Heart left ventricle (tissue), 16 donors: ENCODE results near the gene FGF22. TPM values are rescaled to one million over a fixed set of nuclear protein-coding genes. Genes with fewer than 3 reads are reported as not detected.
A peak's percentile ranks its signal among the peaks of the same experiment; 100 is the strongest.

Experiments used
- ATAC-seq, 4 donors: fragments of 200-7000 bp; cut with Tn5 transposase; one replicate each; pipeline ENCODE4 v1.9.1; 2020 to 2022; ENCODE audit warnings: moderate library complexity in 4 of 4, mild to moderate bottlenecking in 3 of 4, moderate number of reproducible peaks in 1 of 4
- DNase-seq, 5 donors: peaks; one replicate each; pipeline ENCODE4 v3.0.0-alpha.2; 2020
- H3K27ac ChIP-seq, 12 donors: fragments of 200-600 bp; sonication (generic) in 4 of 12; one replicate each; pipeline versions ENCODE4 v1.5.0 to v1.8.0; 2016 to 2022; ENCODE audit warnings: mild to moderate bottlenecking in 2 of 12
- H3K27me3 ChIP-seq, 9 donors: fragments of 200-600 bp; sonication (generic) in 2 of 9; one replicate each; pipeline versions ENCODE4 v1.5.1 to v1.8.0; 2016 to 2022; ENCODE audit warnings: mild to moderate bottlenecking in 3 of 9
- H3K36me3 ChIP-seq, 9 donors: fragments of 200-600 bp; sonication (generic) in 2 of 9; one replicate each; pipeline versions ENCODE4 v1.5.0 to v1.8.0; 2018 to 2022; ENCODE audit warnings: mild to moderate bottlenecking in 2 of 9
- H3K4me1 ChIP-seq, 12 donors: fragments of 200-600 bp; sonication (generic) in 4 of 12; one replicate each; pipeline versions ENCODE4 v1.5.0 to v1.8.0; 2016 to 2022; ENCODE audit warnings: mild to moderate bottlenecking in 3 of 12
- H3K4me3 ChIP-seq, 12 donors: fragments of 200-600 bp; sonication (generic) in 4 of 12; one replicate each; pipeline versions ENCODE4 v1.5.0 to v1.8.0; 2017 to 2022; ENCODE audit warnings: mild to moderate bottlenecking in 9 of 12, moderate library complexity in 4 of 12
- H3K9me3 ChIP-seq, 12 donors: fragments of 200-600 bp; sonication (generic) in 4 of 12; one replicate each; pipeline versions ENCODE4 v1.5.0 to v1.8.0; 2016 to 2022; ENCODE audit warnings: mild to moderate bottlenecking in 1 of 12
- CTCF ChIP-seq, 12 donors: fragments of 200-600 bp; sonication (generic) in 4 of 12; IDR thresholded peaks; one replicate each; pipeline versions ENCODE4 v1.5.0 to v1.8.0; 2018 to 2022; ENCODE audit warnings: antibody characterized with exemption in 12 of 12, mild to moderate bottlenecking in 5 of 12
- POLR2A ChIP-seq, 2 donors: fragments of 450-650 bp; IDR thresholded peaks; one replicate each; pipeline ENCODE4 v1.6.1; 2017; ENCODE audit warnings: antibody characterized with exemption in 2 of 2, mild to moderate bottlenecking in 2 of 2, moderate library complexity in 2 of 2
- WGBS, 4 donors: extraction: QIAGEN DNeasy Blood & Tissue Kit in 2 of 4; methylation state at CpG; one replicate each; pipeline versions ENCODE4 v1.1.5 to v1.1.7; 2013 to 2018; 5-methylcytosine and 5-hydroxymethylcytosine counted together
- intact Hi-C, 10 donors: fragments of 100-400 bp; cut with DNase I; formaldehyde crosslinking; loops; one replicate each; pipeline versions ENCODE4 v1.11.1 to v1.14.2; 2022
- polyA plus RNA-seq, 2 donors: library from polyadenylated mRNA; stranded (reverse); fragments of 200-250 nt; gene quantifications; one replicate each; pipeline ENCODE4 v1.2.3, GENCODE V29; 2013
- total RNA-seq, 9 donors: library from RNA; depleted of rRNA in 2 of 9; stranded (reverse); fragments of >200 nt in 2 of 9; fragmentation: NEBNext Ultra II Directional in 3 of 9; extraction: Animal tissue kit (Norgen Biotek cat#: 25700) in 3 of 9; gene quantifications; one replicate each; pipeline versions ENCODE4 v1.1.0 to v1.2.4, GENCODE V29; 2016 to 2023
- donor health status: ischemic (EF 13 %, LVEDD 7.1; RV severe dilation, severe dysfunction).
- donor health status: healthy with polysubstance abuse.
- donor health status: DM: no; HTN: yes; CAD: no.
- donor health status: DM: no; HTN: no; CAD: no.
- donor health status: ischemic (EF 25% LVEDD 6.9; RV normal size, moderate dysfunction).
- donor health status: ischemic (EF 25% LVEDD 5.7; RV mildly dilated, moderate dysfunction).
- donor health status: healthy.
- donor health status: DM: yes; HTN: yes; CAD: no.
- donor health status: ischemic (EF 35%, LVEDD 5.7; RV mildly dilated, moderate dysfunction).
- donor health status: nonischemic (EF 11% LVEDD 7.7; RV severe dilation, severe dysfunction).
- donor health status: DM: yes; HTN: yes; CAD: no.
- donor health status: PGD.
- donor health status: ischemic (EF 29% LVEDD 5.4; RV normal size, mild dysfunction).
- donor health status: nonischemic (EF 23%, LVEDD 6.1; RV moderate dilation, normal function).

Gene FGF22
- total and polyA plus RNA-seq, 11 donors, result 0.07 to 0.36 (median 0.16) TPM; not detected in 6

- TF ChIP-seq CTCF (IDR thresholded peaks at IDR 0.05), result no peak
- TF ChIP-seq POLR2A (IDR thresholded peaks at IDR 0.05), result no peak
- 57 to 84% (median 69%) methylated on average over 17 to 38 of the region's 38 CpGs for WGBS, 4 donors
- peak in 1 of 4 donors; percentile 29 for ATAC-seq
Observed at GRCh38 chr19:610071-610800, 29.4 kb upstream of the FGF22 start.

GRCh38 chr19:610801-611480 lies 28.7 kb upstream of the FGF22 start:
- ATAC-seq (peak in 3 of 4 donors; percentile 50 to 69 (median 63)), DNase-seq (peak; percentile 72 to 88 (median 74))
- intact Hi-C loops, result no loop called here
- peak overlapping the region in 10 of 12 donors; percentile 11 to 81 (median 50) for H3K27ac ChIP-seq
- no peak for TF ChIP-seq POLR2A (IDR thresholded peaks at IDR 0.05)
- TF ChIP-seq CTCF (IDR thresholded peaks at IDR 0.05), result no peak
- no peaks in the 10 kb centered on the region for H3K36me3 ChIP-seq
- no peaks in the 10 kb centered on the region for H3K9me3 ChIP-seq
- peaks cover 0 to 33% (median 13%) of the 10 kb centered on the region in 12 donors for H3K4me1 ChIP-seq
- H3K27me3 ChIP-seq, result peaks cover 0 to 3% (median 0%) of the 10 kb centered on the region in 9 donors
- WGBS, 4 donors, result 39 to 56% (median 46%) methylated on average over 30 to 36 of the region's 36 CpGs
- H3K4me3 ChIP-seq, result peak overlapping the region in 9 of 12 donors; percentile 12 to 53 (median 27)

More at GRCh38 chr19:610071-610800, 29.4 kb upstream of the FGF22 start:
- intact Hi-C loops, result no loop called here
- H3K27me3 ChIP-seq, result no peaks in the 10 kb centered on the region
- H3K27ac ChIP-seq, result peak overlapping the region in 10 of 12 donors; percentile 11 to 81 (median 50)
- H3K4me3 ChIP-seq, result peak overlapping the region in 9 of 12 donors; percentile 12 to 53 (median 27)
- no peak for DNase-seq
- H3K36me3 ChIP-seq, result no peaks in the 10 kb centered on the region
- peaks cover 0 to 33% (median 13%) of the 10 kb centered on the region in 12 donors for H3K4me1 ChIP-seq
- no peaks in the 10 kb centered on the region for H3K9me3 ChIP-seq

- H3K36me3 ChIP-seq, result no peaks in the 10 kb centered on the region
- WGBS, 4 donors, result 56 to 70% (median 60%) methylated on average over 12 to 13 of the region's 13 CpGs
- peak overlapping the region in 2 of 12 donors; percentile 31 to 53 for H3K4me3 ChIP-seq
- ATAC-seq, result no peak
- intact Hi-C loops, result no loop called here
- H3K9me3 ChIP-seq, result no peaks in the 10 kb centered on the region
- no peak for DNase-seq
- H3K27me3 ChIP-seq, result peaks cover 0 to 3% (median 0%) of the 10 kb centered on the region in 9 donors
- peak overlapping the region in 8 of 12 donors; percentile 11 to 81 (median 56) for H3K27ac ChIP-seq
- peaks cover 0 to 33% (median 13%) of the 10 kb centered on the region in 12 donors for H3K4me1 ChIP-seq
- TF ChIP-seq CTCF (IDR thresholded peaks at IDR 0.05) (no peak), POLR2A (IDR thresholded peaks at IDR 0.05) (no peak)
Observed at GRCh38 chr19:611481-611868, 28.2 kb upstream of the FGF22 start.

- ATAC-seq, result no peak
- peaks cover 0 to 33% (median 13%) of the 10 kb centered on the region in 12 donors for H3K4me1 ChIP-seq
- H3K36me3 ChIP-seq, result peaks cover 0 to 12% (median under 1%) of the 10 kb centered on the region in 9 donors
- DNase-seq, result no peak
- WGBS, 4 donors, result 77 to 91% (median 83%) methylated on average over 33 of the region's 33 CpGs
- TF ChIP-seq POLR2A (IDR thresholded peaks at IDR 0.05) (no peak), CTCF (IDR thresholded peaks at IDR 0.05) (no peak)
- H3K27me3 ChIP-seq, result peaks cover 0 to 3% (median 0%) of the 10 kb centered on the region in 9 donors
- no peak overlapping the region for H3K27ac ChIP-seq
- no peak overlapping the region for H3K4me3 ChIP-seq
- intact Hi-C loops, result no loop called here
- no peaks in the 10 kb centered on the region for H3K9me3 ChIP-seq
Observed at GRCh38 chr19:612941-613340, 26.7 kb upstream of the FGF22 start.
